MM.1S (cell line): Measurements from ENCODE around the gene TCN1.

Experiments
- DNase-seq: peaks from one replicate; pipeline ENCODE4 v3.0.0-alpha.2; 2015
- H2AFZ ChIP-seq: fragments of 300-600 bp; sonication (generic); 2 replicates; pipeline ENCODE4 v1.6.0; 2016; ENCODE audit warnings: antibody characterized with exemption, low read length
- H3F3A ChIP-seq: fragments of 300-600 bp; sonication (generic); 2 replicates; pipeline ENCODE4 v1.6.1; 2016; ENCODE audit warnings: mild to moderate bottlenecking, antibody characterized with exemption, low read length, moderate library complexity, mixed read lengths; ENCODE audit not compliant: insufficient read depth
- H3K27ac ChIP-seq: fragments of 300-600 bp; sonication (generic); 2 replicates; pipeline ENCODE4 v1.5.1; 2016; ENCODE audit warnings: mild to moderate bottlenecking, low read length
- H3K27me3 ChIP-seq: fragments of 300-600 bp; sonication (generic); replicated peaks from 2 replicates; pipeline ENCODE4 v1.6.0; 2016; ENCODE audit warnings: low read length; ENCODE audit not compliant: insufficient read depth
- H3K36me3 ChIP-seq: fragments of 300-600 bp; sonication (generic); replicated peaks from 2 replicates; pipeline ENCODE4 v1.6.1; 2016; ENCODE audit warnings: mild to moderate bottlenecking, low read length, mixed read lengths; ENCODE audit not compliant: insufficient read depth
- H3K4me1 ChIP-seq: fragments of 300-600 bp; sonication (generic); 2 replicates; pipeline ENCODE4 v1.6.1; 2016; ENCODE audit warnings: low read length, mixed read lengths
- H3K4me2 ChIP-seq: fragments of 300-600 bp; sonication (generic); 2 replicates; pipeline ENCODE4 v1.6.0; 2016; ENCODE audit warnings: low read depth, low read length
- H3K4me3 ChIP-seq: fragments of 300-600 bp; sonication (generic); 2 replicates; pipeline ENCODE4 v1.5.1; 2016; ENCODE audit warnings: low read length, mixed read lengths
- H3K79me2 ChIP-seq: fragments of 300-600 bp; sonication (generic); 2 replicates; pipeline ENCODE4 v1.6.1; 2016; ENCODE audit warnings: mixed run types, low read length, mixed read lengths
- H3K9ac ChIP-seq: fragments of 300-600 bp; sonication (generic); 2 replicates; pipeline ENCODE4 v1.6.1; 2016; ENCODE audit warnings: low read length, mixed read lengths
- H3K9me2 ChIP-seq: fragments of 300-600 bp; sonication (generic); replicated peaks from 2 replicates; pipeline ENCODE4 v1.6.1; 2016; ENCODE audit warnings: mild to moderate bottlenecking, low read length, mixed read lengths; ENCODE audit not compliant: insufficient read depth
- H3K9me3 ChIP-seq: fragments of 300-600 bp; sonication (generic); replicated peaks from 2 replicates; pipeline ENCODE4 v1.6.1; 2016; ENCODE audit warnings: mild to moderate bottlenecking, low read length, mixed read lengths; ENCODE audit not compliant: insufficient read depth
- H4K20me1 ChIP-seq: fragments of 300-600 bp; sonication (generic); 2 replicates; pipeline ENCODE4 v1.6.1; 2016; ENCODE audit warnings: mild to moderate bottlenecking, low read length, moderate library complexity, mixed read lengths; ENCODE audit not compliant: insufficient read depth
- EZH2 ChIP-seq: fragments of 300-600 bp; sonication (generic); optimal IDR thresholded peaks from 2 replicates; pipeline ENCODE3; 2017; ENCODE audit warnings: low read depth, mild to moderate bottlenecking, antibody characterized with exemption, low read length, mixed read lengths
- EZH2phosphoT487 ChIP-seq: fragments of 300-600 bp; sonication (generic); IDR thresholded peaks from 2 replicates; pipeline ENCODE4 v1.6.1; 2018; ENCODE audit warnings: antibody characterized with exemption, low read length
- TF ChIP-seq, protein P1 (sequence below): fragments of 300-600 bp; sonication (generic); IDR thresholded peaks from 2 replicates; pipeline ENCODE4 v1.5.1; 2016; ENCODE audit warnings: antibody characterized with exemption, low read length, mixed read lengths

The TCN1 gene

DNA sequence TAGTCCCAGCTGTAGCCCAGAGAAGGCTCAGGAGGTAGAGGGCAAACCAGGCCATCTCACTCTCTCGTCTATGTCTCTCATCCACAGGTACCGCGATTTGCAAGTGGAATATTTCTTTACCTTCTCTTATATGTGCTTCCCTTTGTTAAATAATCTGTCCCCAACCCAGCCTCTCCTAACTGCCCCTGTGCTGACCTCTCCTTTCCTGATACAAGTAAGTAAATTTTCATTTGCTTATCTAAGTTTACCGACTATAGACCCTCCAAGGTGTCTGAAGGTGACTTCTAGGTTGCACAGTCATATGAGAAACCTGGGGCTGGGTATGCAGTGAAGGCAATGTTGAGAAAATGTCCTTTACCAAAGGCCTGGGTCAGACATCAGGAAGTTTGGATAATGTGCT lies 20.9 kb downstream of the TCN1 start, which contains the start of gene CBLIF:
Gene CBLIF (minus strand): TSS at position 101 of the 400 bp plus-strand sequence. CDS start 46 bp downstream, at position 55.
- H2AFZ ChIP-seq, result no peak within 1 kb of the TSS

DNA sequence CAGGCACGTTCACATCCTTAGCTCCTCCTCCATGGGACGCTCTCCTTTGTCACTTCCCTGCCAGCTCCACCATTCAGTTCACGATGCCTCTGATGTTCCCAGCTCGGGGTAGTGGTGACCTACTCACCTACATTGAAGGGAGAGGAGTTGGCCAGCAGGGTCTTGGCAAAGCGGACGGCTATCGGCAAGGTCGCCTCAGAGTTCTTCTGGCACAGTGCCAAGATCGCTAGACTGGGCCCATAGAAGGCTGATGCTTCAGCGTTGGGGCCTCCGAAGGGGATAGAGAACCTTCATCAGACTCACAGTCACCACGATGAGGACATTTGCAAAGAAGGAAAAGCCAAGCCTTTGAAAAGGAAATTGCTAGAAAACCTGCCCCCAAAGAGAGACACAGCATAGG lies 24.0 kb downstream of the TCN1 start:
- Histone ChIP-seq H3K9me3 (no peaks in the 10 kb centered on the region), H2AFZ (no peak overlapping the region), H4K20me1 (no peaks in the 10 kb centered on the region), H3K9ac (no peak overlapping the region), H3K4me1 (peaks cover 14% of the 10 kb centered on the region), H3K36me3 (no peaks in the 10 kb centered on the region), H3K79me2 (no peaks in the 10 kb centered on the region), H3F3A (no peaks in the 10 kb centered on the region; the same call in 1 of the 2 replicates), H3K9me2 (no peaks in the 10 kb centered on the region), H3K27ac (no peak overlapping the region), H3K27me3 (no peaks in the 10 kb centered on the region), H3K4me3 (no peak overlapping the region), H3K4me2 (no peak overlapping the region)
- TF ChIP-seq EZH2, result no peak
- no peak for DNase-seq

More for the DNA sequence above, 20.9 kb downstream of the TCN1 start, which contains the start of gene CBLIF:
- no peak for DNase-seq
- no peaks in the 10 kb centered on the region for H3K9me3 ChIP-seq
- H3K27me3 ChIP-seq, result no peaks in the 10 kb centered on the region
- H3K4me2 ChIP-seq, result no peak within 1 kb of the TSS
- no peaks in the 10 kb centered on the region for H3K79me2 ChIP-seq
- TF ChIP-seq EZH2phosphoT487, result no peak
- TF ChIP-seq, protein P1, sequence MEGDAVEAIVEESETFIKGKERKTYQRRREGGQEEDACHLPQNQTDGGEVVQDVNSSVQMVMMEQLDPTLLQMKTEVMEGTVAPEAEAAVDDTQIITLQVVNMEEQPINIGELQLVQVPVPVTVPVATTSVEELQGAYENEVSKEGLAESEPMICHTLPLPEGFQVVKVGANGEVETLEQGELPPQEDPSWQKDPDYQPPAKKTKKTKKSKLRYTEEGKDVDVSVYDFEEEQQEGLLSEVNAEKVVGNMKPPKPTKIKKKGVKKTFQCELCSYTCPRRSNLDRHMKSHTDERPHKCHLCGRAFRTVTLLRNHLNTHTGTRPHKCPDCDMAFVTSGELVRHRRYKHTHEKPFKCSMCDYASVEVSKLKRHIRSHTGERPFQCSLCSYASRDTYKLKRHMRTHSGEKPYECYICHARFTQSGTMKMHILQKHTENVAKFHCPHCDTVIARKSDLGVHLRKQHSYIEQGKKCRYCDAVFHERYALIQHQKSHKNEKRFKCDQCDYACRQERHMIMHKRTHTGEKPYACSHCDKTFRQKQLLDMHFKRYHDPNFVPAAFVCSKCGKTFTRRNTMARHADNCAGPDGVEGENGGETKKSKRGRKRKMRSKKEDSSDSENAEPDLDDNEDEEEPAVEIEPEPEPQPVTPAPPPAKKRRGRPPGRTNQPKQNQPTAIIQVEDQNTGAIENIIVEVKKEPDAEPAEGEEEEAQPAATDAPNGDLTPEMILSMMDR, result no peak
- TF ChIP-seq EZH2, result no peak
- H3K36me3 ChIP-seq, result no peaks in the 10 kb centered on the region
- no peak within 1 kb of the TSS for H3K4me3 ChIP-seq
- H3F3A ChIP-seq, result no peaks in the 10 kb centered on the region; the same call in 1 of the 2 replicates
- H4K20me1 ChIP-seq, result no peaks in the 10 kb centered on the region
- no peak within 1 kb of the TSS for H3K27ac ChIP-seq
- no peaks in the 10 kb centered on the region for H3K9me2 ChIP-seq
- peaks cover 14% of the 10 kb centered on the region for H3K4me1 ChIP-seq
- no peak within 1 kb of the TSS for H3K9ac ChIP-seq

DNA sequence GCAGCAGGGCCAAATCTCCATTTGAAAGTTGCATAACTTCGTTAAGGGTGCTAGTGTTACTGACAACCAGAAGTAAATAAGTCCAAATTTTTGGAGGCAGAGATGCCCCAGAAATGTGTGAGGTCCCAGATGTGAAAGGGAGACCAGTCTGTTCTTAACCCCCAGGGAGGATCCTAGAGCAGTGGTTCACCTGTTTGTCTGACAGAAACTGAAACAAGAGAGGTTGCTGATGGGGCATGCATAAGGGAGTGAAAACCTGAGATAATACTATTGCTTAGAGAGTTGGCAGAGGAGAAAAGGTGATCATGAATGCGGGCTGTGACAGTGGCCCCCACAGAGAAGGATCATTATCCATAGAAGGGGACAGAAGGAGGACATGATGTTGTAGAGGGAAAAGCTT lies 24.8 kb downstream of the TCN1 start:
- no peak overlapping the region for H3K4me3 ChIP-seq
- TF ChIP-seq EZH2phosphoT487, result no peak
- no peak for TF ChIP-seq EZH2
- TF ChIP-seq, protein P1, result no peak
- H3K9ac ChIP-seq, result no peak overlapping the region
- no peaks in the 10 kb centered on the region; the same call in 1 of the 2 replicates for H3F3A ChIP-seq
- peak; percentile 80 for DNase-seq
- peaks cover 14% of the 10 kb centered on the region for H3K4me1 ChIP-seq
- no peaks in the 10 kb centered on the region for H3K27me3 ChIP-seq
- no peaks in the 10 kb centered on the region for H3K79me2 ChIP-seq
- no peaks in the 10 kb centered on the region for H3K9me3 ChIP-seq
- no peaks in the 10 kb centered on the region for H4K20me1 ChIP-seq
- H3K36me3 ChIP-seq, result no peaks in the 10 kb centered on the region
- peak overlapping the region; percentile 12; the same call in 1 of the 2 replicates for H3K4me2 ChIP-seq
- H3K9me2 ChIP-seq, result no peaks in the 10 kb centered on the region
- H3K27ac ChIP-seq, result no peak overlapping the region
- H2AFZ ChIP-seq, result no peak overlapping the region

DNA sequence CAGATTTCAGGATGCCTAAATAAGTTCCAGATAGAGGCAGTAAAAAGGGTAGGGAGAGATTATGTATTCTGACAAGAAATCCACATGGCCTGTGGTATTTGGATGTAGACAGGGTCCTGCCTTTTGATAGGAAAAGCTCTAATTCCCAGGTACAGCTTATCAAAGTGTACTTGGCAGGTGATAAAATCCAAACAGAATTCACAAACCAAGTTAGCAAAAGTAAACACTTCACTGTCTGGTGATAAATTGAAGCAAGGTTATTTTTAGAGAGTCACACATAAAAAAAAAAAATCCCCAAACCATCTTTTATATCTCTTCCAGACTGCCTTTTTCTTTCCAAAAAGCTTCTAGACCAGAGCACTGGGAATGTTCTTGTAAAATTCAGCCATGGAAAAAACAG lies 26.7 kb downstream of the TCN1 start:
- Histone ChIP-seq H3K79me2 (no peaks in the 10 kb centered on the region), H3K4me2 (no peak overlapping the region), H3K9ac (no peak overlapping the region), H3K4me1 (peaks cover 14% of the 10 kb centered on the region), H3K9me2 (no peaks in the 10 kb centered on the region), H3K4me3 (no peak overlapping the region), H3K27me3 (no peaks in the 10 kb centered on the region), H3K36me3 (no peaks in the 10 kb centered on the region), H3F3A (no peaks in the 10 kb centered on the region; the same call in 1 of the 2 replicates), H3K9me3 (no peaks in the 10 kb centered on the region), H2AFZ (no peak overlapping the region), H4K20me1 (no peaks in the 10 kb centered on the region), H3K27ac (no peak overlapping the region)
- TF ChIP-seq EZH2phosphoT487 (no peak), EZH2 (no peak)
- TF ChIP-seq, protein P1, result no peak
- no peak for DNase-seq
